NCI-H128 (cell line): ENCODE measurements around the gene SPSB4.
"Not testable (repeated sequence)": the region's sequence is repeated elsewhere in the genome, so short reads cannot be mapped to it uniquely, and the experiment has no call there.

Experiments
- DNase-seq: peaks from one replicate; lab custom pipeline; 2025; ENCODE audit not compliant: unreplicated experiment; lab: John Stamatoyannopoulos, UW

The SPSB4 gene

GRCh38 chr3:141050576-141051442, at the start of gene SPSB4:
TSS of gene SPSB4 (plus strand) at chr3:141051347. CDS start at chr3:141066105, 14,758 bp downstream.
- DNase-seq, result peak; percentile 31

GRCh38 chr3:141006344-141006743, 44.8 kb upstream of the SPSB4 start:
- DNase-seq, result no peak

- DNase-seq, result no peak
Measured at GRCh38 chr3:141009496-141009895, 41.7 kb upstream of the SPSB4 start.

- peak; percentile 35 for DNase-seq
Measured at GRCh38 chr3:141011232-141011996, 39.7 kb upstream of the SPSB4 start.

- DNase-seq, result no peak
Measured at GRCh38 chr3:141011997-141012262, 39.2 kb upstream of the SPSB4 start.

- DNase-seq, result no peak
Measured at GRCh38 chr3:141012571-141012970, 38.6 kb upstream of the SPSB4 start.

- no peak for DNase-seq
Measured at GRCh38 chr3:141015481-141015880, 35.7 kb upstream of the SPSB4 start.

GRCh38 chr3:141017366-141018322, 33.5 kb upstream of the SPSB4 start:
- not testable (repeated sequence) for DNase-seq

GRCh38 chr3:141019244-141019643, 31.9 kb upstream of the SPSB4 start:
- DNase-seq, result no peak

- DNase-seq, result no peak
Measured at GRCh38 chr3:141020143-141020830, 30.9 kb upstream of the SPSB4 start.

GRCh38 chr3:141021261-141021660, 29.9 kb upstream of the SPSB4 start:
- DNase-seq, result no peak

- DNase-seq, result no peak
Measured at GRCh38 chr3:141030296-141030695, 20.9 kb upstream of the SPSB4 start.

GRCh38 chr3:141039589-141039988, 11.6 kb upstream of the SPSB4 start:
- DNase-seq, result no peak

- DNase-seq, result no peak
Measured at GRCh38 chr3:141044695-141045641, 6.2 kb upstream of the SPSB4 start.

- no peak for DNase-seq
Measured at GRCh38 chr3:141045849-141046248, 5.3 kb upstream of the SPSB4 start.

- DNase-seq, result no peak
Measured at GRCh38 chr3:141047168-141047567, 4.0 kb upstream of the SPSB4 start.

GRCh38 chr3:141049681-141050080, 1.5 kb upstream of the SPSB4 start:
- DNase-seq, result no peak

GRCh38 chr3:141051443-141052200, 475 bp downstream of the SPSB4 start:
- DNase-seq, result no peak
